ENCODE results near the gene SUPT5H.

Gene SUPT5H

GRCh38 chr19:39409208-39410016, 36.0 kb upstream of the SUPT5H start (continued):
- TF ChIP-seq CREB5 (CRISPR knock-in tag; IDR thresholded peaks at IDR 0.05; ENCODE audit: low read depth) (peak; percentile 70; the same call in 1 of the 2 replicates), CSDC2 (CRISPR knock-in tag; IDR thresholded peaks at IDR 0.05) (0 out of 2 replicates have a peak, but pooled peaks have one; percentile 39), SNAI2 (CRISPR knock-in tag; IDR thresholded peaks at IDR 0.05) (no peak), RARB (CRISPR knock-in tag; IDR thresholded peaks at IDR 0.05) (peak; percentile 97), PATZ1 (CRISPR knock-in tag; IDR thresholded peaks at IDR 0.05; ENCODE audit: borderline replicate concordance) (no peak; the same call in none of the 2 replicates), ZC3H10 (CRISPR knock-in tag; IDR thresholded peaks at IDR 0.05) (peak; percentile 87), ZNF8 (CRISPR knock-in tag; IDR thresholded peaks at IDR 0.05) (no peak), BACH2 (CRISPR knock-in tag; IDR thresholded peaks at IDR 0.05; ENCODE audit: borderline replicate concordance) (no peak), ESRRG (CRISPR knock-in tag; IDR thresholded peaks at IDR 0.05) (0 out of 2 replicates have a peak, but pooled peaks have one; percentile 51), ARNTL (CRISPR knock-in tag; IDR thresholded peaks at IDR 0.05; ENCODE audit: borderline replicate concordance, low read depth) (no peak), OSR1 (CRISPR knock-in tag; IDR thresholded peaks at IDR 0.05) (no peak)

GRCh38 chr19:39410017-39410830, 35.2 kb upstream of the SUPT5H start:
- peak; percentile 6 for ATAC-seq
- TF ChIP-seq CREB5 (CRISPR knock-in tag; IDR thresholded peaks at IDR 0.05; ENCODE audit: low read depth) (0 out of 2 replicates have a peak, but pooled peaks have one; percentile 53), CSRNP3 (CRISPR knock-in tag; IDR thresholded peaks at IDR 0.05) (no peak), ZFP3 (CRISPR knock-in tag; IDR thresholded peaks at IDR 0.05) (no peak), GLIS3 (CRISPR knock-in tag; IDR thresholded peaks at IDR 0.05) (peak; percentile 16; the same call in 1 of the 2 replicates), SNAI2 (CRISPR knock-in tag; IDR thresholded peaks at IDR 0.05) (no peak), ZC3H10 (CRISPR knock-in tag; IDR thresholded peaks at IDR 0.05) (peak; percentile 87), ARNTL (CRISPR knock-in tag; IDR thresholded peaks at IDR 0.05; ENCODE audit: borderline replicate concordance, low read depth) (0 out of 2 replicates have a peak, but pooled peaks have one; percentile 39), ZNF70 (CRISPR knock-in tag; IDR thresholded peaks at IDR 0.05) (no peak)

GRCh38 chr19:39410831-39411080, 34.6 kb upstream of the SUPT5H start:
- no peak for TF ChIP-seq SNAI2 (CRISPR knock-in tag; IDR thresholded peaks at IDR 0.05)
- no peak for TF ChIP-seq CSRNP3 (CRISPR knock-in tag; IDR thresholded peaks at IDR 0.05)
- no peak for TF ChIP-seq CSDC2 (CRISPR knock-in tag; IDR thresholded peaks at IDR 0.05)
- no peak for TF ChIP-seq ZFP3 (CRISPR knock-in tag; IDR thresholded peaks at IDR 0.05)
- no peak for TF ChIP-seq POU6F1 (CRISPR knock-in tag; IDR thresholded peaks at IDR 0.05; ENCODE audit: borderline replicate concordance, low read depth)
- no peak for TF ChIP-seq ESRRG (CRISPR knock-in tag; IDR thresholded peaks at IDR 0.05)
- TF ChIP-seq ZFP30 (CRISPR knock-in tag; IDR thresholded peaks at IDR 0.05): no peak
- no peak; the same call in 1 of the 2 replicates for TF ChIP-seq ZC3H10 (CRISPR knock-in tag; IDR thresholded peaks at IDR 0.05)
- TF ChIP-seq BACH2 (CRISPR knock-in tag; IDR thresholded peaks at IDR 0.05; ENCODE audit: borderline replicate concordance): no peak
- no peak; the same call in 1 of the 2 replicates for TF ChIP-seq RARB (CRISPR knock-in tag; IDR thresholded peaks at IDR 0.05)
- no peak for TF ChIP-seq ZNF565 (CRISPR knock-in tag; conservative IDR thresholded peaks at IDR 0.05; ENCODE audit: low read depth)
- TF ChIP-seq PPARA (CRISPR knock-in tag; IDR thresholded peaks at IDR 0.05; ENCODE audit: borderline replicate concordance): no peak
- no peak for TF ChIP-seq TCF4 (CRISPR knock-in tag; IDR thresholded peaks at IDR 0.05; ENCODE audit: borderline replicate concordance)
- no peak for TF ChIP-seq ZNF70 (CRISPR knock-in tag; IDR thresholded peaks at IDR 0.05)
- no peak for TF ChIP-seq OSR1 (CRISPR knock-in tag; IDR thresholded peaks at IDR 0.05)
- TF ChIP-seq ARNTL (CRISPR knock-in tag; IDR thresholded peaks at IDR 0.05; ENCODE audit: borderline replicate concordance, low read depth): no peak
- TF ChIP-seq TSHZ2 (CRISPR knock-in tag; IDR thresholded peaks at IDR 0.05): no peak
- no peak for ATAC-seq
